ENCODE data around the gene PXMP2. TPM values are rescaled to one million over a fixed set of nuclear protein-coding genes. Genes with fewer than 3 reads are reported as not detected.

PXMP2 gene
- total RNA-seq, 4 donors from 2014 or later = 40.8 to 72.5 (median 62.3) TPM

- H3K27me3 ChIP-seq = no peaks in the 10 kb centered on the region
- no peak for TF ChIP-seq CTCF (IDR thresholded peaks at IDR 0.05)
- TF ChIP-seq EP300 (IDR thresholded peaks at IDR 0.05) = no peak
- no peak for TF ChIP-seq POLR2A (IDR thresholded peaks at IDR 0.05)
- no peaks in the 10 kb centered on the region for H3K4me1 ChIP-seq
- H3K4me3 ChIP-seq = no peak overlapping the region
- no peak for DNase-seq (ENCODE audit: low spot score in 2 of 2)
- 88 to 91% methylated on average over 17 of the region's 17 CpGs for WGBS, 2 donors
- H3K9me3 ChIP-seq = no peaks in the 10 kb centered on the region
- H3K36me3 ChIP-seq = peaks cover 0 to 97% (median 12%) of the 10 kb centered on the region in 3 donors
- H3K27ac ChIP-seq = no peak overlapping the region
These were observed 18.1 kb upstream of the PXMP2 start for GRCh38 chr12:132669166-132669879.

DNA sequence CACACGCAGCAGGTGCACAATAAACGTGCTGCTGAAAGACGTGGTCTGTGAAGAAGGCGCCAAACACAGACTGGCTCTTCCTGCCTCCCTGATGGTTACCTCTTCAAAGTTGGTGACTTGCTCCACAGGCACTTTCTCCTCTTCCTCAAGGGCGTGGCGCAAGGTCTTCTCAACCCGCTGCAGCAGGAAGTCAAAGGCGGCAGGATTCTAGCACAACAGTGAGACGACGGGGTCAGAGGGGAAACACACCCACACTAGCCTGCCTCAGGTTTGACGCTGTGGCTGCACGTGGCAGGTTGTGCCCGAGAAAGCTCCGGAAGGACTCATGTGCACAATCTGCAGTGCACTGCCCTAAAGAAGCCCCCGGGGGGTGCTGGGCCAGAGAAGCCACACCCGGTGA lies 15.3 kb upstream of the PXMP2 start:
- Histone ChIP-seq H3K27me3 (no peaks in the 10 kb centered on the region), H3K4me3 (no peak overlapping the region), H3K4me1 (peaks cover 0 to 13% (median 0%) of the 10 kb centered on the region in 4 donors), H3K36me3 (peaks cover 0 to 97% (median 6%) of the 10 kb centered on the region in 3 donors), H3K9me3 (no peaks in the 10 kb centered on the region), H3K27ac (no peak overlapping the region)
- DNase-seq (ENCODE audit: low spot score in 2 of 2) = no peak
- TF ChIP-seq POLR2A (IDR thresholded peaks at IDR 0.05) = no peak
- TF ChIP-seq EP300 (IDR thresholded peaks at IDR 0.05) = no peak
- TF ChIP-seq CTCF (IDR thresholded peaks at IDR 0.05) = no peak
- WGBS, 2 donors = 76 to 86% methylated on average over 14 to 16 of the region's 16 CpGs

- Histone ChIP-seq H3K36me3 (peaks cover 0 to 97% (median 5%) of the 10 kb centered on the region in 3 donors), H3K9me3 (no peaks in the 10 kb centered on the region), H3K27me3 (no peaks in the 10 kb centered on the region), H3K4me1 (peaks cover 0 to 13% (median 0%) of the 10 kb centered on the region in 4 donors), H3K27ac (no peak overlapping the region), H3K4me3 (no peak overlapping the region)
- no peak for DNase-seq (ENCODE audit: low spot score in 2 of 2)
- 72 to 81% methylated on average over 8 to 12 of the region's 12 CpGs for WGBS, 2 donors
- no peak for TF ChIP-seq EP300 (IDR thresholded peaks at IDR 0.05)
- TF ChIP-seq POLR2A (IDR thresholded peaks at IDR 0.05) = no peak
- no peak for TF ChIP-seq CTCF (IDR thresholded peaks at IDR 0.05)
These were observed 14.7 kb upstream of the PXMP2 start for GRCh38 chr12:132672678-132673077.

DNA sequence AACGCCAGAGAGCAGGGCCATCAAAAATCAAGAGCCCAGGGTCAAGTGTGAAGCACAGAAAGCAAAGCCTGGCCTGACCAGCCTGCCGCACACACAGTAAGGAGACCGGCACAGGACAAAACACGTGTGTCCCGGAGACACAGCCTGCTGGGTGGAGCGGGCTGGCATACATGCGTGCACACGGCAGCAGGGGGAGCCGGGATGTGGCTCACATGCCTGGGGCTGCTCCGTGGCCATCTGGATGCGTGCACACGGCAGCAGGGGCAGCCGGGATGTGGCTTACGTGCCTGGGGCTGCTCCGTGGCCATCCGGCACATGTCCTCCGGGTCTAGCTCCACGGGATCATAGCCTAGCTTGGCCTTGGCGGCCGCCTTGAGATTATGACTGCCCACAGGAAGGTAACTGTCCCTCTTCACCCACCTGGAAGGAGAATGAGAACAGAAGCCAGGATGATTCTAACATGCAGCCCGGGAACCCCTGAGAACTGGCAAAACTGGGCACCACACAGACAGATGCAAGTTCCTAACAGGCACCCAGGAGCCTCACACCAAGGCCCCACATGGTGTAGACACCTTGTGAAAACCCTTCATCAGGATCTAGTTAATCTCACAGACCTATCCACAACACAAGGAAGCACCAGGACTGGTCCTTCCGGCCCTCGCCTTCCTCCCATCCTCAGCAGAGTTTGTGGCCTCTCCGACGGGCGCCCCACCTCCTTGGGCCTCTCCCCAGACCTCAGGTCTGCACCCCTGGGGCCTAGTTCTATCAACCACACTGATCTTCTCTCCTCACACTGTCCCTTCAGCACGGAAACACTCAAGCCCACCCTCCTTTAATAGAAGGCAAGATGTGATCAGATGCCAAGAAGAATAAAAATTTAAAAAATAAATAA lies 13.9 kb upstream of the PXMP2 start:
- H3K4me1 ChIP-seq = peaks cover 0 to 13% (median 0%) of the 10 kb centered on the region in 4 donors
- H3K27me3 ChIP-seq = no peaks in the 10 kb centered on the region
- WGBS, 2 donors = 84 to 86% methylated on average over 25 to 26 of the region's 27 CpGs
- H3K9me3 ChIP-seq = no peaks in the 10 kb centered on the region
- DNase-seq (ENCODE audit: low spot score in 2 of 2) = no peak
- no peak overlapping the region for H3K4me3 ChIP-seq
- no peak overlapping the region for H3K27ac ChIP-seq
- peaks cover 0 to 97% (median 5%) of the 10 kb centered on the region in 3 donors for H3K36me3 ChIP-seq
- TF ChIP-seq CTCF (IDR thresholded peaks at IDR 0.05) = no peak
- TF ChIP-seq EP300 (IDR thresholded peaks at IDR 0.05) = no peak
- no peak for TF ChIP-seq POLR2A (IDR thresholded peaks at IDR 0.05)

DNA sequence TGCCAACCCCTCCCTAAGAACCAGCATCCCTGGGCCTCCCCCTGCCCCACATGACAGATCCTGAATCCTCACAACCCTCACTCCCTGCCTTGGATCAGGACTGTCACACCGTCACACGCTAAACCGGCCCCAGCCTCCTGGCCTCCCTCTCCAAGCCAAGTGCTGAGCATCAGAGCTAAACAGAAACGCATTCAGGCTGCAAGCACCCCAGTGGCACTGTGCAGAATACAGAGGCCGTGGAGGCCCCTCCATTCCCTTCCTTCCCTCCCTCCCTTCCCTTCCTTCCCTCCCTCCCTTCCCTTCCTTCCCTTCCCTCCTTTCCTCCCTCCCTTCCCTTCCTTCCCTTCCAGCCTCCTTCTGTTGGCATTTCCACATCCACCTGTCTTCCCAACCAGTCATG lies 12.8 kb upstream of the PXMP2 start:
- no peak for DNase-seq (ENCODE audit: low spot score in 2 of 2)
- Histone ChIP-seq H3K27me3 (no peaks in the 10 kb centered on the region), H3K9me3 (no peaks in the 10 kb centered on the region), H3K36me3 (peaks cover 0 to 97% (median 5%) of the 10 kb centered on the region in 3 donors), H3K4me3 (no peak overlapping the region), H3K27ac (no peak overlapping the region), H3K4me1 (peaks cover 0 to 13% (median 0%) of the 10 kb centered on the region in 4 donors)
- WGBS, 2 donors = 95 to 97% methylated on average over 5 of the region's 5 CpGs
- no peak for TF ChIP-seq CTCF (IDR thresholded peaks at IDR 0.05)
- no peak for TF ChIP-seq EP300 (IDR thresholded peaks at IDR 0.05)
- no peak for TF ChIP-seq POLR2A (IDR thresholded peaks at IDR 0.05)

All from tibial nerve (tissue), 4 donors.